ENCODE measurements around the gene SLC26A9.

SLC26A9 gene

GRCh38 chr1:205972491-205973168, 29.4 kb upstream of the SLC26A9 start:
- DNase-seq (ENCODE audit: low read depth in 2 of 2), result no peak

- no peak for DNase-seq (ENCODE audit: low read depth in 2 of 2)
Measured at GRCh38 chr1:205972081-205972480, 28.8 kb upstream of the SLC26A9 start.

GRCh38 chr1:205971082-205971481, 27.8 kb upstream of the SLC26A9 start:
- DNase-seq (ENCODE audit: low read depth in 2 of 2), result no peak

GRCh38 chr1:205970486-205970885, 27.2 kb upstream of the SLC26A9 start:
- DNase-seq (ENCODE audit: low read depth in 2 of 2), result no peak

- no peak for DNase-seq (ENCODE audit: low read depth in 2 of 2)
Measured at GRCh38 chr1:205969229-205969628, 26.0 kb upstream of the SLC26A9 start.

- no peak for DNase-seq (ENCODE audit: low read depth in 2 of 2)
Measured at GRCh38 chr1:205967554-205968335, 24.5 kb upstream of the SLC26A9 start.

- no peak for DNase-seq (ENCODE audit: low read depth in 2 of 2)
Measured at GRCh38 chr1:205965036-205965884, 22.0 kb upstream of the SLC26A9 start.

- DNase-seq (ENCODE audit: low read depth in 2 of 2), result no peak
Measured at GRCh38 chr1:205963352-205964155, 20.3 kb upstream of the SLC26A9 start.

GRCh38 chr1:205962821-205963221, 19.6 kb upstream of the SLC26A9 start:
- DNase-seq (ENCODE audit: low read depth in 2 of 2), result no peak

GRCh38 chr1:205961991-205962820, 18.9 kb upstream of the SLC26A9 start:
- DNase-seq (ENCODE audit: low read depth in 2 of 2), result no peak

GRCh38 chr1:205961405-205961804, 18.1 kb upstream of the SLC26A9 start:
- DNase-seq (ENCODE audit: low read depth in 2 of 2), result no peak

GRCh38 chr1:205959789-205960188, 16.5 kb upstream of the SLC26A9 start:
- no peak for DNase-seq (ENCODE audit: low read depth in 2 of 2)

- no peak for DNase-seq (ENCODE audit: low read depth in 2 of 2)
Measured at GRCh38 chr1:205955499-205955898, 12.2 kb upstream of the SLC26A9 start.

GRCh38 chr1:205954819-205955404, 11.7 kb upstream of the SLC26A9 start:
- DNase-seq (ENCODE audit: low read depth in 2 of 2), result no peak

GRCh38 chr1:205951746-205952145, 8.5 kb upstream of the SLC26A9 start:
- no peak for DNase-seq (ENCODE audit: low read depth in 2 of 2)

- DNase-seq (ENCODE audit: low read depth in 2 of 2), result no peak
Measured at GRCh38 chr1:205950826-205951549, 7.7 kb upstream of the SLC26A9 start.

GRCh38 chr1:205950280-205950679, 7.0 kb upstream of the SLC26A9 start:
- no peak for DNase-seq (ENCODE audit: low read depth in 2 of 2)

- no peak for DNase-seq (ENCODE audit: low read depth in 2 of 2)
Measured at GRCh38 chr1:205949753-205950152, 6.5 kb upstream of the SLC26A9 start.

GRCh38 chr1:205948886-205949285, 5.6 kb upstream of the SLC26A9 start:
- no peak for DNase-seq (ENCODE audit: low read depth in 2 of 2)

GRCh38 chr1:205948039-205948438, 4.8 kb upstream of the SLC26A9 start:
- no peak for DNase-seq (ENCODE audit: low read depth in 2 of 2)

All from stimulated activated CD4-positive, alpha-beta T cell treated with anti-CD3 and anti-CD28 coated beads, Interleukin-4, amount 100 ng/mL, for 48 hours (primary cell).